ENCODE data around the gene SPARCL1. TPM values are rescaled to one million over a fixed set of nuclear protein-coding genes. Genes with fewer than 3 reads are reported as not detected.

SPARCL1 gene
- total and polyA plus RNA-seq, 2 experiments from 2014 or later, result 15.2 to 45.4 TPM

- WGBS (ENCODE audit: low lambda C conversion rate, missing lambda C conversion rate), result 80% methylated on average over 4 of the region's 4 CpGs
- H4K20me1 ChIP-seq (ENCODE audit: insufficient read depth, poor library complexity, severe bottlenecking), result no peaks in the 10 kb centered on the region
- H3K36me3 ChIP-seq (replicated peaks; ENCODE audit: insufficient read depth, low read depth), result no peaks in the 10 kb centered on the region
- H3K4me3 ChIP-seq, result no peak overlapping the region
- peaks cover 3% of the 10 kb centered on the region for H3K4me1 ChIP-seq (ENCODE audit: insufficient read depth)
- no peaks in the 10 kb centered on the region for H3K9me3 ChIP-seq (ENCODE audit: low read depth)
- H3K9me2 ChIP-seq (replicated peaks; ENCODE audit: insufficient read depth), result no peaks in the 10 kb centered on the region
- DNase-seq (ENCODE audit: low spot score), result no peak
- no peak for TF ChIP-seq EZH2phosphoT487 (IDR thresholded peaks at IDR 0.05; ENCODE audit: low read depth, severe bottlenecking, unreplicated experiment)
- H2AFZ ChIP-seq, result no peak overlapping the region
- no peak overlapping the region for H3K4me2 ChIP-seq
- H3K27ac ChIP-seq, result no peak overlapping the region
- H3K79me2 ChIP-seq, result no peaks in the 10 kb centered on the region
- no peaks in the 10 kb centered on the region for H3K27me3 ChIP-seq
Observed at GRCh38 chr4:87500092-87500462, 29.1 kb downstream of the SPARCL1 start.

DNA sequence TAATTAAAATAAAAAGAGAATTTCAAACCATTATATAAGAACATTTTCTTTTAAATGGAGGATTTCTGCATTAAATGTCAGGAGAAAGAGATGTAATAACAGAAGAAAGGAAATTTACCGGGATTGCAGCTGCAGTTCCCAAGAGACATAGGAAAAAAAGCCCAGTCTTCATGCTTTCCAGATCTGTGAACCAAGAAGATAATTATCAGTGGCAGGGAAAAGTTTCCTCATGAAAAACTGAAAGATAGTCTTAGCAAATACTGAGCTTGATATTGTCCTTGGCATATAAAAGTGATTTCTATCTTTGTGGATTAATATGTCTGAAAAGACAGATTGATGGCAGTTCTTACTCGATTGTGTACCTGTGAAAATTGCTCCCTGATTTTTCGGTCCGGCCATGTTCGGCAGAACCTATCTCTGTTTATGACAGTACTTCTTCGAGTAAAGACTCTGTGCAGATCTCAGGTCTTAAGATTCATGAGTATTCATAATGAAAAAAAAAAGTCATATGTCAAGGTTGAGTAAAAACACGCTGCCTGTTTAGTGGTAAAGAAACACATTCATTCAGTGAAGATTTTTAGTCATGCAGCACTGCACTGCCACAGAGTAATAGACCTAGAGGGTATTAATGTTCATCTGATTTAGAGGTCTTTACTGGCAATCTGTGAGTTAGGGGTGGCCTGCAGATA is 29.6 kb downstream of the SPARCL1 start:
- H3K4me3 ChIP-seq, result no peak overlapping the region
- peak overlapping the region; percentile 34 for H3K4me2 ChIP-seq
- H3K79me2 ChIP-seq, result no peaks in the 10 kb centered on the region
- H3K9me2 ChIP-seq (replicated peaks; ENCODE audit: insufficient read depth), result no peaks in the 10 kb centered on the region
- no peaks in the 10 kb centered on the region for H3K27me3 ChIP-seq
- 83% methylated on average over 7 of the region's 7 CpGs for WGBS (ENCODE audit: low lambda C conversion rate, missing lambda C conversion rate)
- DNase-seq (ENCODE audit: low spot score), result no peak
- H3K27ac ChIP-seq, result no peak overlapping the region
- no peaks in the 10 kb centered on the region for H4K20me1 ChIP-seq (ENCODE audit: insufficient read depth, poor library complexity, severe bottlenecking)
- no peak overlapping the region for H2AFZ ChIP-seq
- no peaks in the 10 kb centered on the region for H3K36me3 ChIP-seq (replicated peaks; ENCODE audit: insufficient read depth, low read depth)
- TF ChIP-seq, protein P1, sequence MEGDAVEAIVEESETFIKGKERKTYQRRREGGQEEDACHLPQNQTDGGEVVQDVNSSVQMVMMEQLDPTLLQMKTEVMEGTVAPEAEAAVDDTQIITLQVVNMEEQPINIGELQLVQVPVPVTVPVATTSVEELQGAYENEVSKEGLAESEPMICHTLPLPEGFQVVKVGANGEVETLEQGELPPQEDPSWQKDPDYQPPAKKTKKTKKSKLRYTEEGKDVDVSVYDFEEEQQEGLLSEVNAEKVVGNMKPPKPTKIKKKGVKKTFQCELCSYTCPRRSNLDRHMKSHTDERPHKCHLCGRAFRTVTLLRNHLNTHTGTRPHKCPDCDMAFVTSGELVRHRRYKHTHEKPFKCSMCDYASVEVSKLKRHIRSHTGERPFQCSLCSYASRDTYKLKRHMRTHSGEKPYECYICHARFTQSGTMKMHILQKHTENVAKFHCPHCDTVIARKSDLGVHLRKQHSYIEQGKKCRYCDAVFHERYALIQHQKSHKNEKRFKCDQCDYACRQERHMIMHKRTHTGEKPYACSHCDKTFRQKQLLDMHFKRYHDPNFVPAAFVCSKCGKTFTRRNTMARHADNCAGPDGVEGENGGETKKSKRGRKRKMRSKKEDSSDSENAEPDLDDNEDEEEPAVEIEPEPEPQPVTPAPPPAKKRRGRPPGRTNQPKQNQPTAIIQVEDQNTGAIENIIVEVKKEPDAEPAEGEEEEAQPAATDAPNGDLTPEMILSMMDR (IDR thresholded peaks at IDR 0.05; ENCODE audit: poor library complexity), result no peak
- no peak for TF ChIP-seq EZH2 (IDR thresholded peaks at IDR 0.05; ENCODE audit: borderline replicate concordance)
- TF ChIP-seq EZH2phosphoT487 (IDR thresholded peaks at IDR 0.05; ENCODE audit: low read depth, severe bottlenecking, unreplicated experiment), result no peak
- H3K9me3 ChIP-seq (ENCODE audit: low read depth), result no peaks in the 10 kb centered on the region
- peaks cover 3% of the 10 kb centered on the region for H3K4me1 ChIP-seq (ENCODE audit: insufficient read depth)

DNA sequence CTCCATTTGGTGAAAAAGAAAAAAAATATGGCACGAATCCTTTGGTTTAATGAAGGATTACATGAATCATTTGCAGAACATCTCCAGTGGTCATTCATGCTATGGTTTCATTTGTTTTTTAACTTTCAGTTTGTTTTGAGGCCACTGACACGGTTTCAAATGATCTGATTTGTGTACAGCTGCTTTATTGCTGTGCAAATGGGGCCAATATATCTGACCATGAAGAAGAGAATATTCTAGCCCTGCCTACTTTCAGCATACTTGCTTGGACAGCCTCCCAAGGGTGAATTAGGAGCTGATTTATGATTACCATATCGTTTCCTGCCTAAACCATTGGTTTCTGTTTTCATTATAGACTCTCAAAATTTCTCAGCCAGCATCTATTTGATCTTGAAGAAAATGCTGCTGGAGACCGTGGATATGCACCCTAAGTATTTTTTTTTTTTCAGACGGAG is 30.7 kb downstream of the SPARCL1 start:
- Histone ChIP-seq H3K27ac (no peak overlapping the region), H3K27me3 (no peaks in the 10 kb centered on the region), H2AFZ (no peak overlapping the region), H3K9me3 (ENCODE audit: low read depth) (no peaks in the 10 kb centered on the region), H3K9me2 (replicated peaks; ENCODE audit: insufficient read depth) (no peaks in the 10 kb centered on the region), H3K4me3 (no peak overlapping the region), H4K20me1 (ENCODE audit: insufficient read depth, poor library complexity, severe bottlenecking) (no peaks in the 10 kb centered on the region), H3K4me1 (ENCODE audit: insufficient read depth) (peaks cover 3% of the 10 kb centered on the region), H3K79me2 (no peaks in the 10 kb centered on the region), H3K4me2 (peak overlapping the region; percentile 39), H3K36me3 (replicated peaks; ENCODE audit: insufficient read depth, low read depth) (no peaks in the 10 kb centered on the region)
- WGBS (ENCODE audit: low lambda C conversion rate, missing lambda C conversion rate), result 72% methylated on average over 5 of the region's 5 CpGs
- TF ChIP-seq EZH2phosphoT487 (IDR thresholded peaks at IDR 0.05; ENCODE audit: low read depth, severe bottlenecking, unreplicated experiment) (no peak), EZH2 (IDR thresholded peaks at IDR 0.05; ENCODE audit: borderline replicate concordance) (no peak)
- TF ChIP-seq, protein P1 (IDR thresholded peaks at IDR 0.05; ENCODE audit: poor library complexity), result no peak
- no peak for DNase-seq (ENCODE audit: low spot score)

DNA sequence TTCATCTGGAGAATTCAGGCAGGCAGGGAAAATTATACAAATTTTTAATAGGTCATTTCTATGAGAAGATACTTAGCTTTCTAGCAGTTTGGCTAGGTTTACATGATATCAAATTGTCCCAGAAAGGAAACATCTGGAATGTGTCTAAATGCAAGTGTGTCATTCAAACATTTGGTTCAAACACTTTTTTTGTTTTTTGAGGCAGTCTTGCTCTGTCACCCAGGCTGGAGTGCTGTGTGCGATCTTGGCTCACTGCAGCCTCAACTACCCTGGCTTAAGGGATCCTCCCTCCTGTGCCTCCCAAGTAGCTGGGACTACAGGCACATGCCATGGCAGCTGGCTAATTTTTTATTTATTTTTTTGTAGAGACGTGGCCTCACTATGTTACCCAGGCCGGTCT is 31.6 kb downstream of the SPARCL1 start:
- H3K27ac ChIP-seq, result no peak overlapping the region
- H3K9me2 ChIP-seq (replicated peaks; ENCODE audit: insufficient read depth), result no peaks in the 10 kb centered on the region
- H3K9me3 ChIP-seq (ENCODE audit: low read depth), result no peaks in the 10 kb centered on the region
- H3K4me2 ChIP-seq, result no peak overlapping the region
- H3K79me2 ChIP-seq, result no peaks in the 10 kb centered on the region
- H3K4me3 ChIP-seq, result no peak overlapping the region
- TF ChIP-seq, protein P1 (IDR thresholded peaks at IDR 0.05; ENCODE audit: poor library complexity), result no peak
- no peak for TF ChIP-seq EZH2phosphoT487 (IDR thresholded peaks at IDR 0.05; ENCODE audit: low read depth, severe bottlenecking, unreplicated experiment)
- no peak for TF ChIP-seq EZH2 (IDR thresholded peaks at IDR 0.05; ENCODE audit: borderline replicate concordance)
- peaks cover 3% of the 10 kb centered on the region for H3K4me1 ChIP-seq (ENCODE audit: insufficient read depth)
- no peaks in the 10 kb centered on the region for H3K36me3 ChIP-seq (replicated peaks; ENCODE audit: insufficient read depth, low read depth)
- 93% methylated on average over 3 of the region's 3 CpGs for WGBS (ENCODE audit: low lambda C conversion rate, missing lambda C conversion rate)
- no peak for DNase-seq (ENCODE audit: low spot score)
- no peak overlapping the region for H2AFZ ChIP-seq
- no peaks in the 10 kb centered on the region for H4K20me1 ChIP-seq (ENCODE audit: insufficient read depth, poor library complexity, severe bottlenecking)
- H3K27me3 ChIP-seq, result no peaks in the 10 kb centered on the region

Measured in hepatocyte (in vitro differentiated cells).